Thoracic aorta (tissue), 2 donors: Measurements from ENCODE around the gene RAB1A. TPM values are rescaled to one million over a fixed set of nuclear protein-coding genes. Genes with fewer than 3 reads are reported as not detected.
"Not testable (repeated sequence)": the region's sequence is repeated elsewhere in the genome, so short reads cannot be mapped to it uniquely, and the experiment has no call there.

Source experiments
- ATAC-seq: fragments of 150-250 bp; one replicate; pipeline ENCODE4 v1.8.0; 2017; ENCODE audit warnings: low read depth; ENCODE audit not compliant: insufficient number of reproducible peaks, low FRiP score
- DNase-seq: peaks from one replicate; pipeline ENCODE4 v3.0.0-alpha.2; 2020; ENCODE audit warnings: low spot score
- H3K27ac ChIP-seq, 2 donors: fragments of 200-600 bp; sonication (generic); 1 replicate in 1 of 2; 2 replicates in 1 of 2; pipeline ENCODE4 v1.5.1; 2016; ENCODE audit warnings: mild to moderate bottlenecking in 2 of 2, moderate library complexity in 2 of 2
- H3K27me3 ChIP-seq: fragments of 200-600 bp; sonication (generic); replicated peaks from 2 replicates; pipeline ENCODE4 v1.6.0; 2016; ENCODE audit warnings: mild to moderate bottlenecking; ENCODE audit not compliant: insufficient read depth
- H3K36me3 ChIP-seq: fragments of 200-600 bp; sonication (generic); one replicate; pipeline ENCODE4 v1.5.1; 2016
- H3K4me1 ChIP-seq, 2 donors: fragments of 200-600 bp; sonication (generic); 1 replicate in 1 of 2; 2 replicates in 1 of 2; pipeline versions ENCODE4 v1.5.1 to v1.6.0; 2016; ENCODE audit warnings: low read depth in 2 of 2, mild to moderate bottlenecking in 1 of 2; ENCODE audit not compliant: control insufficient read depth in 1 of 2
- H3K4me3 ChIP-seq: fragments of 200-600 bp; sonication (generic); 2 replicates; pipeline ENCODE4 v1.5.1; 2016; ENCODE audit warnings: mild to moderate bottlenecking
- H3K9me3 ChIP-seq: fragments of 200-600 bp; sonication (generic); 2 replicates; pipeline ENCODE4 v1.5.1; 2016
- CTCF ChIP-seq: fragments of 200-600 bp; sonication (generic); IDR thresholded peaks from one replicate; pipeline ENCODE4 v1.5.1; 2019; ENCODE audit warnings: antibody characterized with exemption
- total RNA-seq, 2 donors: library from RNA; depleted of rRNA; stranded (reverse); fragments of >200 nt; gene quantifications; one replicate each; pipeline versions ENCODE4 v1.1.0 to v1.2.3, GENCODE V29; 2016

Gene RAB1A
- total RNA-seq, 2 donors from 2014 or later = 80.7 to 88.5 TPM

- Histone ChIP-seq H3K27ac (no peak overlapping the region), H3K9me3 (no peaks in the 10 kb centered on the region), H3K36me3 (no peaks in the 10 kb centered on the region), H3K4me1 (peaks cover 8 to 15% of the 10 kb centered on the region in 2 donors), H3K27me3 (no peaks in the 10 kb centered on the region), H3K4me3 (no peak overlapping the region)
- no peak for DNase-seq
- no peak for TF ChIP-seq CTCF
- ATAC-seq = no peak
Observed at GRCh38 chr2:65159261-65159660, 29.4 kb upstream of the RAB1A start.

DNA sequence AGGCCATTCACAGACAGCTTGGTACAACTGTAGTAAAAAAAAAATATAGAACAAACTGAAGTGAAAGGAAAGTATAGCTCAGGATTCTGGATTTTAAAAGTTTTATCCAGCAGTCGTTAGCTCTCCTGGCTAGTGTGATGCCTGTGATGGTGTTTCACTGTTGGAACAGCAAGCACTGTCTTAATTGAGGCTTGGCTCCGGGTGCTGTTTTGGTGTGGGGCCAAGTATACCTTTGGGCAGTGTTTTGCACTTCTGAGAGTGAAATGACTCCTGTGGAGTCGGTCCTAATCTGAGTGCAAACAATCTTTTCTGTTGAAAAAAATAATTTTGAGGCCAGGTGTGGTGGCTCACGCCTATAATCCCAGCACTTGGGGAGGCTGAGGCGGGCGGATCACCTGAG lies 28.7 kb upstream of the RAB1A start:
- H3K27ac ChIP-seq = no peak overlapping the region
- H3K4me1 ChIP-seq = peaks cover 1 to 8% of the 10 kb centered on the region in 2 donors
- no peaks in the 10 kb centered on the region for H3K9me3 ChIP-seq
- no peaks in the 10 kb centered on the region for H3K27me3 ChIP-seq
- no peaks in the 10 kb centered on the region for H3K36me3 ChIP-seq
- no peak overlapping the region for H3K4me3 ChIP-seq
- ATAC-seq (no peak), DNase-seq (no peak)
- no peak for TF ChIP-seq CTCF

DNA sequence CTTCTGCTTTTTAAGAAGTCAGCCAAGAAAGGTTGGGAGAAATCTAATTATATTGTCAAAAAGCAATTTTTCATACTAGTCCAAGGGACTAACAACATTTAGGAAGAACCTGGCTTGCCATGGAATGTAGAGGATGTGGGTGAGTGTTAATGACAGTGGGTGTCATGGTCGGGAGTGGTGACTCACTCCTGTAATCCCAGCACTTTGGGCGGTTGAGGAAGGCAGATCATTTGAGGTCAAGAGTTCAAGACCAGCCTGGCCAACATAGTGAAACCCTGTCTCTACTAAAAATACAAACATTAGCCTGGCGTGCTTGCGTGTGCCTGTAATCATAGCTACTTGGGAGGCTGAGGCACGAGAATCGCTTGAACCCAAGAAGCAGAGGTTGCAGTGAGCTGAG lies 27.9 kb upstream of the RAB1A start:
- ATAC-seq, DNase-seq, H3K36me3 ChIP-seq, H3K9me3 ChIP-seq, H3K4me1 ChIP-seq, H3K27me3 ChIP-seq, H3K4me3 ChIP-seq, H3K27ac ChIP-seq: not testable (repeated sequence)

DNA sequence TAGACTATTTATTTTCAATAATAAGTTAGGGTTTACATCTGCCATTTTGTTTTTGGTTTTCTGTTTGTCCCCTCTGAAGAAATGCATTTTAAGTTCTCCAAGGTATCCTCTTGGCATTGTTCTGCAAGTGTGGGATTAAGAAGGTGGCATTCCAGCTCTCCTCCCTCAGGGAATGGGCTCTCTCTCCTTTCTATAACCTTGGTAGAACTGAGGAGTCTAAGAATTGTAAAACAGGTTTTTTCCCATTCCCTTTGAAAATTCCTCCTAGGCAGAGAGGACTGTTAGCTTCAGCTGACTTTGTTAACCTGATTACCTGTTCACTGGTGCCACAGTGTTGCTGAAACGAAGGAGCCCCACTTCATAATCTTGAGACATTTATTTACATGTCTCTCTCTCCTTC lies 26.1 kb upstream of the RAB1A start:
- Histone ChIP-seq H3K4me1 (no peaks in the 10 kb centered on the region), H3K9me3 (no peaks in the 10 kb centered on the region), H3K36me3 (no peaks in the 10 kb centered on the region), H3K27ac (no peak overlapping the region), H3K27me3 (no peaks in the 10 kb centered on the region), H3K4me3 (no peak overlapping the region)
- DNase-seq (no peak), ATAC-seq (no peak)
- TF ChIP-seq CTCF = no peak

GRCh38 chr2:65153515-65153914 lies 23.6 kb upstream of the RAB1A start:
- Histone ChIP-seq H3K4me1 (no peaks in the 10 kb centered on the region), H3K4me3 (no peak overlapping the region), H3K36me3 (no peaks in the 10 kb centered on the region), H3K27ac (no peak overlapping the region), H3K27me3 (no peaks in the 10 kb centered on the region), H3K9me3 (no peaks in the 10 kb centered on the region)
- DNase-seq = no peak
- TF ChIP-seq CTCF = no peak
- no peak for ATAC-seq

DNA sequence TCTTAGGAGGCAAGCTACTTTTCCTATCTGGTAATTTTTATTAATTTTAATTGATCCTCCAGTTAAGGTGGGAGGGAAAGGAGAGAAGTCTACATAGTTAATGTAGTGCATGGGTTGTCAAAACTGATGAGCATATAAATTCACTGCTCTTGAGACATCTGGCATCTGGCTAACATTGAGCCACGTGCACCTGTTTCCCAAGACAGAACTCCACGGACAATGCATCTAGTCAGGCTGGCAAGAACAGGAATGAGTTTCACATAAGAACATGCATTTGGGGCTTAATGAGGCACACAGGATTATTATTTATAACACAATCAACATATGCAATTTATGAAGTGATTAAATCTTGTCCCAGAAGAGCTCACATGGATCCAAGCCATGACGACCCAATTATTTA lies 16.2 kb upstream of the RAB1A start:
- Histone ChIP-seq H3K4me1 (no peaks in the 10 kb centered on the region), H3K9me3 (no peaks in the 10 kb centered on the region), H3K4me3 (no peak overlapping the region), H3K36me3 (no peaks in the 10 kb centered on the region), H3K27ac (no peak overlapping the region), H3K27me3 (no peaks in the 10 kb centered on the region)
- no peak for ATAC-seq
- DNase-seq = no peak
- no peak for TF ChIP-seq CTCF
